Tibial artery (tissue), 4 donors: Measurements from ENCODE around the gene SH2D1B.
"Not testable (repeated sequence)": the region's sequence is repeated elsewhere in the genome, so short reads cannot be mapped to it uniquely, and the experiment has no call there.

Experiments used
- DNase-seq, 2 donors: peaks; one replicate each; pipeline ENCODE4 v3.0.0-alpha.2; 2019
- H3K27ac ChIP-seq, 2 donors: fragments of 200-600 bp; sonication (generic) in 1 of 2; 1 replicate in 1 of 2; 2 replicates in 1 of 2; pipeline ENCODE4 v1.5.1; 2018 to 2019; ENCODE audit warnings: mild to moderate bottlenecking in 1 of 2
- H3K27me3 ChIP-seq, 2 donors: fragments of 200-600 bp; sonication (generic) in 1 of 2; one replicate each; pipeline versions ENCODE4 v1.5.1 to v1.6.0; 2016 to 2019
- H3K36me3 ChIP-seq, 3 donors: fragments of 200-600 bp; sonication (generic) in 2 of 3; one replicate each; pipeline ENCODE4 v1.5.1; 2016 to 2019; ENCODE audit warnings: mild to moderate bottlenecking in 2 of 3
- H3K4me1 ChIP-seq, 4 donors: fragments of 200-600 bp; sonication (generic) in 2 of 4; 1 replicate in 3 of 4; 2 replicates in 1 of 4; pipeline ENCODE4 v1.5.1; 2016 to 2019
- H3K4me3 ChIP-seq, 2 donors: fragments of 200-600 bp; sonication (generic) in 1 of 2; 1 replicate in 1 of 2; 2 replicates in 1 of 2; pipeline ENCODE4 v1.5.1; 2018 to 2019; ENCODE audit warnings: mild to moderate bottlenecking in 2 of 2
- H3K9me3 ChIP-seq, 3 donors: fragments of 200-600 bp; sonication (generic) in 1 of 3; one replicate each; pipeline ENCODE4 v1.5.1; 2016 to 2019
- CTCF ChIP-seq, 2 experiments: fragments of 200-600 bp in 1 of 2; fragments of 450-650 bp in 1 of 2; IDR thresholded peaks; one replicate each; pipeline ENCODE4 v1.5.1; 2017 to 2019; ENCODE audit warnings: antibody characterized with exemption in 2 of 2, mild to moderate bottlenecking in 1 of 2, moderate library complexity in 1 of 2
- intact Hi-C: fragments of 100-400 bp; cut with DNase I; formaldehyde crosslinking; loops from one replicate; pipeline ENCODE4 v1.15.0; 2023; ENCODE audit warnings: low total_unique reads

Gene SH2D1B, protein sequence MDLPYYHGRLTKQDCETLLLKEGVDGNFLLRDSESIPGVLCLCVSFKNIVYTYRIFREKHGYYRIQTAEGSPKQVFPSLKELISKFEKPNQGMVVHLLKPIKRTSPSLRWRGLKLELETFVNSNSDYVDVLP

DNA sequence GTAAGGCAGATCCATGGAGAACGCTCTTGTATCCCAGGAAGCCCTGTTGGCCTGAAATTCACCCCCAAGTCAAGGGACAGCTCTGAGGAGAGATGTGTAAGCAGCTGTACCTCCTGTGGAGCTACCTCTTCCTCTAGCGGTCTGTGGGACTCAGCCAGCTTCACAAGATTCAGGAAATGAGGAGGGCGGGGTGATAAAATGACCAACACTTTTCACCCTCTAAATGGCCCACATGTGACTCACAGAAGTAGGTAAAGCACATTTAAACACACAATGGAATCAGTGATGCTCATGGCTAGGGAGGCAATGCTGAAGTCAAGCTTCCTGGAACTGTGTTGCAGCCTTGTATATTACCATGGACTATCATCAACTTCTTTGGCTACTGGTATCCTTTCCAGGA lies at the start of gene SH2D1B:
Gene SH2D1B (minus strand): TSS at position 135 of the 400 bp plus-strand sequence. CDS start 120 bp downstream, at position 15.
- Histone ChIP-seq H3K27ac (no peak within 1 kb of the TSS), H3K36me3 (no peaks in the 10 kb centered on the region), H3K4me3 (no peak within 1 kb of the TSS), H3K9me3 (no peaks in the 10 kb centered on the region), H3K4me1 (no peaks in the 10 kb centered on the region), H3K27me3 (peaks cover 0 to 9% of the 10 kb centered on the region in 2 donors)
- TF ChIP-seq CTCF (IDR thresholded peaks at IDR 0.05): no peak
- DNase-seq: no peak
- intact Hi-C loops: no loop called here

DNA sequence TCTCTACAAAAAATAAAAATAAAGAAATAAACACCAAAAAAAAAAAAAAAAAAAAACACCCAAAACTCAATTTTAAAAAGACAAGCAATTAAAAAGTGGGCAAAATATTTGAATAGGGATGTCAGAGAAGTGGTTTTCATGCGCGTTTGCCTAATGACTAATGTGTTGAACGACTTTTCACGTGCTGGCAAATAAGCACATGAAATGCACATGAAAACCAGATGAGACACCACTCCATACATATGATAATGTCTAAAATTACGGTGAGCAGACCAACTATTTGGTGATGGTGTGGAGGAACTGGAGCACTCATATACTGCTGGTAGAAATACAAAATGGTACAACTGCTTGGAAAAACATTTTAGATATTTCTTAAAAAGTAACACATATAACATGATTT lies 46.3 kb upstream of the SH2D1B start:
- H3K27me3 ChIP-seq: no peaks in the 10 kb centered on the region
- intact Hi-C loops: no loop called here
- H3K9me3 ChIP-seq: no peaks in the 10 kb centered on the region
- DNase-seq: no peak
- H3K36me3 ChIP-seq: no peaks in the 10 kb centered on the region
- no peak overlapping the region for H3K27ac ChIP-seq
- H3K4me3 ChIP-seq: no peak overlapping the region
- H3K4me1 ChIP-seq: no peaks in the 10 kb centered on the region
- TF ChIP-seq CTCF (IDR thresholded peaks at IDR 0.05): no peak

GRCh38 chr1:162456323-162456722 lies 44.4 kb upstream of the SH2D1B start:
- H3K27ac ChIP-seq: no peak overlapping the region
- intact Hi-C loops: no loop called here
- H3K4me1 ChIP-seq: no peaks in the 10 kb centered on the region
- no peaks in the 10 kb centered on the region for H3K36me3 ChIP-seq
- H3K9me3 ChIP-seq: no peaks in the 10 kb centered on the region
- H3K27me3 ChIP-seq: peaks cover 0 to 2% of the 10 kb centered on the region in 2 donors
- TF ChIP-seq CTCF (IDR thresholded peaks at IDR 0.05): no peak
- H3K4me3 ChIP-seq: no peak overlapping the region
- DNase-seq: no peak

GRCh38 chr1:162454361-162454760 lies 42.4 kb upstream of the SH2D1B start:
- H3K27me3 ChIP-seq, intact Hi-C loops, H3K36me3 ChIP-seq, H3K4me3 ChIP-seq, H3K4me1 ChIP-seq, DNase-seq, H3K27ac ChIP-seq, H3K9me3 ChIP-seq: not testable (repeated sequence)

- intact Hi-C loops: no loop called here
- Histone ChIP-seq H3K4me3 (no peak overlapping the region), H3K27me3 (peaks cover 0 to 16% of the 10 kb centered on the region in 2 donors), H3K9me3 (no peaks in the 10 kb centered on the region), H3K36me3 (no peaks in the 10 kb centered on the region), H3K27ac (no peak overlapping the region), H3K4me1 (no peaks in the 10 kb centered on the region)
- TF ChIP-seq CTCF (IDR thresholded peaks at IDR 0.05): no peak
- DNase-seq: no peak
These were observed 35.0 kb upstream of the SH2D1B start for GRCh38 chr1:162446946-162447345.

GRCh38 chr1:162444903-162445302 lies 33.0 kb upstream of the SH2D1B start:
- intact Hi-C loops: no loop called here
- no peak for DNase-seq
- Histone ChIP-seq H3K36me3 (no peaks in the 10 kb centered on the region), H3K27ac (no peak overlapping the region), H3K27me3 (peaks cover 0 to 19% of the 10 kb centered on the region in 2 donors), H3K4me1 (no peaks in the 10 kb centered on the region), H3K4me3 (no peak overlapping the region), H3K9me3 (no peaks in the 10 kb centered on the region)
- no peak for TF ChIP-seq CTCF (IDR thresholded peaks at IDR 0.05)

GRCh38 chr1:162432977-162433713 lies 21.2 kb upstream of the SH2D1B start:
- DNase-seq, H3K36me3 ChIP-seq, H3K4me1 ChIP-seq, H3K27ac ChIP-seq, H3K27me3 ChIP-seq, intact Hi-C loops, H3K4me3 ChIP-seq, H3K9me3 ChIP-seq: not testable (repeated sequence)
